Measurements from ENCODE around the gene SLC51A. TPM values are rescaled to one million over a fixed set of nuclear protein-coding genes. Genes with fewer than 3 reads are reported as not detected.
A peak's percentile ranks its signal among the peaks of the same experiment; 100 is the strongest.
"Not testable (repeated sequence)": the region's sequence is repeated elsewhere in the genome, so short reads cannot be mapped to it uniquely, and the experiment has no call there.

SLC51A gene
- total RNA-seq, 2 experiments from 2014 or later = not detected

DNA sequence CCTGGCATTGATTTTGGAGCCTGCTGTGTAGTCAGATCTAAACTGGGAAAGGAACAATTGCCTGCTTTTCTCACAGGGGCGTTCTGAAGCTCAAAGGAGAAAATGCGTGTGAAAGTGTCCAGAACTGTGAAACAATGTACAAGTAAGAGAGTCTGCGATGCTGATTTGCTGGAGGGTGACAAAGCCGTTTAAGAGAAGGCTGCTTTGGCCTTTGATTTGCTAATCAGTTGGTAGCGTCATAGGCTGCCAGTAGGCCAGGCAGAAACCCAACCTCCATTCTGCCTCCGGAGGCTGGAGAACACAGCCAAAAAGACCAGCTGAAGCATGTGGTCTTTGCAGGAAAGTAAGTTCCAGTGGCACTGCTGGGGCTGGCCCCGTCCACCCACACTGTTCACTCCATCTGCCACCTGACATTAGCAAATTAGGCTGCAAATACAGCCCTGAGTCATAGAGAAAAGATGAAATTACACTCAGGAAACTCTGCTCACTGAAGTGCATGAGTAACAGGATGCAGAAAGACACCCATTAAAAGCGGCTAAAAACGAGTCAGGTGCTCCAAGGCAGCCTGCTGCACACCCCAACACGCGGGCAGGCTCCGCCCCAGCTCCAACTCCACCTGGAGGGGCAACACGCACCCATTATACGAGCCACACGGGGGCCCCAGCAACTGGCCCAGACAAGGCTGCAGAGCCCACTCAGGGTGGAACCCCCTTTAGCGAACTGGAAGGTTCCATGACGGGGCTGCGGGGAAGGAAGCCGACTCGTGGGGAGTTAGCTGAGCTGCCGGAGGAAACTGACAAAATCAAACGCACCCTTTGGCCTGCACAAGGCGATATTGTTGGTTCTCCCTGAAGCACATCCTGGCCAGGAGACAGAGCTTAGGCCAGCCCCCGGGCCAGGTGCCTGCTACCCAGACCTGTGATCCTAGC lies 36.7 kb upstream of the SLC51A start:
- peak overlapping the region; percentile 95 for H3K27ac Mint-ChIP-seq
- H3K9me3 Mint-ChIP-seq (ENCODE audit: low read depth) = no peaks in the 10 kb centered on the region

GRCh38 chr3:196180346-196180745 lies 36.0 kb upstream of the SLC51A start:
- Mint-ChIP-seq H3K27me3 (no peaks in the 10 kb centered on the region), H3K4me3 (peak overlapping the region; percentile 37), H3K9me3 (ENCODE audit: low read depth) (no peaks in the 10 kb centered on the region), H3K27ac (peak overlapping the region; percentile 95), H3K36me3 (ENCODE audit: low read depth) (no peaks in the 10 kb centered on the region), H3K4me1 (peaks cover 54% of the 10 kb centered on the region)
- ATAC-seq = no peak
- ChIA-PET POLR2A (interaction anchor here (0.9 kb wide), 1 partner anchor 102 kb away, joined by 3 read pairs; no protein-coding TSS in a partner anchor), CTCF (interaction anchor here (0.5 to 1.6 kb wide), 5 partner anchors 14 to 789 kb away, joined by 3 to 5 read pairs (median 4); no protein-coding TSS in a partner anchor)
- intact Hi-C loops (cut with DNase I, micrococcal nuclease) = loop anchor here in 1 of 2 experiments (5.0 kb wide), 1 partner anchor 68 kb away; no protein-coding TSS in a partner anchor
- no peak for DNase-seq

More for the DNA sequence above, 36.7 kb upstream of the SLC51A start:
- ATAC-seq = peak; percentile 85
- POLR2A ChIA-PET = interaction anchor here (0.6 to 1.1 kb wide), 3 partner anchors 13 to 246 kb away, joined by 3 to 6 read pairs (median 4); no protein-coding TSS in a partner anchor
- peak; percentile 91 for DNase-seq
- intact Hi-C loops (cut with DNase I, micrococcal nuclease) = loop anchor here (1.0 to 5.0 kb wide), 8 partner anchors 12 to 272 kb away; partner anchors contain the start of genes TFRC (in 2 of the 2) and UBXN7 (in 1 of the 2)
- Mint-ChIP-seq H3K4me1 (peaks cover 54% of the 10 kb centered on the region), H3K27me3 (no peaks in the 10 kb centered on the region), H3K36me3 (ENCODE audit: low read depth) (no peaks in the 10 kb centered on the region), H3K4me3 (peak overlapping the region; percentile 37)
- CTCF ChIA-PET = interaction anchor here (0.5 to 1.6 kb wide), 9 partner anchors 15 to 790 kb away, joined by 3 to 16 read pairs (median 4); no protein-coding TSS in a partner anchor

- H3K4me3 Mint-ChIP-seq = no peak overlapping the region
- no peaks in the 10 kb centered on the region for H3K36me3 Mint-ChIP-seq (ENCODE audit: low read depth)
- DNase-seq (no peak), ATAC-seq (no peak)
- H3K9me3 Mint-ChIP-seq (ENCODE audit: low read depth) = no peaks in the 10 kb centered on the region
- H3K27me3 Mint-ChIP-seq = no peaks in the 10 kb centered on the region
- peaks cover 54% of the 10 kb centered on the region for H3K4me1 Mint-ChIP-seq
- ChIA-PET POLR2A (interaction anchor here (0.9 kb wide), 1 partner anchor 103 kb away, joined by 3 read pairs; no protein-coding TSS in a partner anchor), CTCF (interaction anchor here (0.6 to 1.4 kb wide), 4 partner anchors 103 to 131 kb away, joined by 3 to 4 read pairs (median 3); no protein-coding TSS in a partner anchor)
- H3K27ac Mint-ChIP-seq = peak overlapping the region; percentile 95
- intact Hi-C loops (cut with DNase I, micrococcal nuclease) = loop anchor here in 1 of 2 experiments (5.0 kb wide), 1 partner anchor 69 kb away; no protein-coding TSS in a partner anchor
These were observed 35.2 kb upstream of the SLC51A start for GRCh38 chr3:196181127-196181546.

DNA sequence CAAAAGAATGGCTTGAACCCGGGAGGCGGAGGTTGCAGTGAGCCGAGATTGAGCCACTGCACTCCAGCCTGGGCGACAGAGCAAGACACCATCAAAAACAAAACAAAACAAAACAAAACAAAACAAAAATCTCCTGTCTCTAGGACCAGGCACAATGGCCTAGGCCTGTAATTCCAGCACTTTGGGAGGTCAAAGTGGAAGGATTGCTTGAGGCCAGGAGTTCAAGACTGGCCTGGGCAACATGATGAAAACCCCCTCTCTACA lies 32.2 kb upstream of the SLC51A start:
- H3K36me3 Mint-ChIP-seq (ENCODE audit: low read depth); H3K9me3 Mint-ChIP-seq (ENCODE audit: low read depth); H3K27me3 Mint-ChIP-seq; DNase-seq; H3K4me3 Mint-ChIP-seq; H3K27ac Mint-ChIP-seq; POLR2A ChIA-PET; ATAC-seq: not testable (repeated sequence)
- intact Hi-C loops (cut with DNase I, micrococcal nuclease) = loop anchor here in 1 of 2 experiments (5.0 kb wide), 1 partner anchor 72 kb away; no protein-coding TSS in a partner anchor
- CTCF ChIA-PET = interaction anchor here (0.6 to 1.0 kb wide), 2 partner anchors 8 to 110 kb away, joined by 3 to 4 read pairs; no protein-coding TSS in a partner anchor
- peaks cover 56% of the 10 kb centered on the region for H3K4me1 Mint-ChIP-seq

GRCh38 chr3:196184881-196185280 lies 31.5 kb upstream of the SLC51A start:
- ATAC-seq = no peak
- no peaks in the 10 kb centered on the region for H3K36me3 Mint-ChIP-seq (ENCODE audit: low read depth)
- no peak overlapping the region for H3K27ac Mint-ChIP-seq
- intact Hi-C loops (cut with DNase I, micrococcal nuclease) = loop anchor here in 1 of 2 experiments (5.0 kb wide), 1 partner anchor 73 kb away; no protein-coding TSS in a partner anchor
- H3K4me3 Mint-ChIP-seq = no peak overlapping the region
- no peaks in the 10 kb centered on the region for H3K27me3 Mint-ChIP-seq
- CTCF ChIA-PET = no interaction called here
- no peaks in the 10 kb centered on the region for H3K9me3 Mint-ChIP-seq (ENCODE audit: low read depth)
- DNase-seq = no peak
- peaks cover 48% of the 10 kb centered on the region for H3K4me1 Mint-ChIP-seq
- POLR2A ChIA-PET = no interaction called here

DNA sequence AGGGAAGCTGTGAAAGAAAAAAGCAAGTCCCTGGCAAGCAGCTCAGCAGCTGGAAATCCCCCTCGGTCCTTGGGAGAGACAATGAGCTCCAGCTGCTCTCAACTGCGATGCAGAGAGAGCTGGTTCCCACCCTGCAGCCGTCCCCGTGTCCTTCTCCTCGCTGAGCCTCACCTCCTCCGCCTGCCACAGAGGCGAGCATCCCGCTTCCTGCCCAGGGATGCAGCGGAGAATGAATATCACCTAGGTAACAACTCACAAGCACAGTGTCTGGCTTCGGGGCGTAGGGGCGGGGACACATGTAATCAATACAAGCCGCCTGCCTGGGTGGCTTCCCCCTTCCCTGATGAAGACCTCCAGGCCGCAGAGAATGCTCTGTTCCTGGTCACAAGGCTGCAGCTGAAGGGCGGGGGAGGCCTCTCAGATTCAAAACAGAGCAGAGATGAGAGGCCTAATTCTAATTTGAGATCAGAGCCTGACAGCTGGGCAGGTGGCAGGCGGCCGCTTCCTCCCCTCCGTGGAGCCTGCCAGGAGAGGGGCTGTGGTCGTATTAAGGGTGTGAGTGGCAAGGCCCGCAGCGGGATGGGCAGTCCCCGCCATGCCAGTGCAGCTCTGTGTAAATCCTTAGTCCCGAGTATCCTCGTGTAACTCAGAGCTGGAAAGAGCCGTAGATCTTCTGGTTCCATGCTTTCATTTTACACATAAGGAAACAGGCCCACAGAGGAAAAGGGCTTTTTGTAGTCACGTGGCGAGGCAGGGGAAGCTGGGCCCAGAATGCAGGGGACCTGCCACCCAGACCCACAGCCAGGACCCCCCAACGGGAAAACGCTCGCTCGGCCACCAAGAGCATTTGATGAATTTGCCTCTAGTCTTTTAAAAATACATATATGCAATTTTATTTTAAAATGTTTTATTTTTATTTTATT lies 29.4 kb upstream of the SLC51A start:
- Mint-ChIP-seq H3K9me3 (ENCODE audit: low read depth) (no peaks in the 10 kb centered on the region), H3K27me3 (no peaks in the 10 kb centered on the region), H3K4me3 (peak overlapping the region; percentile 36), H3K36me3 (ENCODE audit: low read depth) (no peaks in the 10 kb centered on the region), H3K27ac (peak overlapping the region; percentile 73), H3K4me1 (peaks cover 34% of the 10 kb centered on the region)
- DNase-seq (peak; percentile 41), ATAC-seq (peak; percentile 4)
- CTCF ChIA-PET = interaction anchor here (0.5 to 3.7 kb wide), 11 partner anchors 8 to 1740 kb away, joined by 3 to 30 read pairs (median 4); no protein-coding TSS in a partner anchor
- intact Hi-C loops (cut with DNase I, micrococcal nuclease) = no loop called here
- POLR2A ChIA-PET = interaction anchor here (0.6 kb wide), 2 partner anchors 29 to 44 kb away, joined by 3 to 6 read pairs; no protein-coding TSS in a partner anchor

- POLR2A ChIA-PET = no interaction called here
- H3K4me1 Mint-ChIP-seq = peaks cover 32% of the 10 kb centered on the region
- intact Hi-C loops (cut with DNase I, micrococcal nuclease) = no loop called here
These were observed 26.6 kb upstream of the SLC51A start for GRCh38 chr3:196189566-196190347.

GRCh38 chr3:196192036-196192523 lies 24.3 kb upstream of the SLC51A start:
- Mint-ChIP-seq H3K36me3 (ENCODE audit: low read depth) (no peaks in the 10 kb centered on the region), H3K4me1 (peaks cover 31% of the 10 kb centered on the region), H3K27me3 (no peaks in the 10 kb centered on the region), H3K27ac (peak overlapping the region; percentile 95), H3K9me3 (ENCODE audit: low read depth) (no peaks in the 10 kb centered on the region), H3K4me3 (peak overlapping the region; percentile 40)
- DNase-seq = peak; percentile 70
- POLR2A ChIA-PET = interaction anchor here (0.6 to 2.0 kb wide), 2 partner anchors 13 to 286 kb away, joined by 3 to 6 read pairs; no protein-coding TSS in a partner anchor
- CTCF ChIA-PET = interaction anchor here (0.7 to 1.0 kb wide), 2 partner anchors 8 to 10 kb away, joined by 3 read pairs; no protein-coding TSS in a partner anchor
- intact Hi-C loops (cut with DNase I, micrococcal nuclease) = loop anchor here in 1 of 2 experiments (1.0 kb wide), 1 partner anchor 9 kb away; no protein-coding TSS in a partner anchor
- peak; percentile 62 for ATAC-seq

More at GRCh38 chr3:196189566-196190347, 26.6 kb upstream of the SLC51A start:
- Mint-ChIP-seq H3K27me3 (no peaks in the 10 kb centered on the region), H3K9me3 (ENCODE audit: low read depth) (no peaks in the 10 kb centered on the region), H3K36me3 (ENCODE audit: low read depth) (no peaks in the 10 kb centered on the region), H3K4me3 (no peak overlapping the region), H3K27ac (no peak overlapping the region)
- ATAC-seq = no peak
- no peak for DNase-seq
- CTCF ChIA-PET = interaction anchor here (2.0 kb wide), 1 partner anchor 117 kb away, joined by 10 read pairs; no protein-coding TSS in a partner anchor

GRCh38 chr3:196192524-196193051 lies 23.7 kb upstream of the SLC51A start:
- peak; percentile 28 for ATAC-seq

More at GRCh38 chr3:196192524-196193051, 23.7 kb upstream of the SLC51A start:
- Mint-ChIP-seq H3K4me3 (peak overlapping the region; percentile 40), H3K9me3 (ENCODE audit: low read depth) (no peaks in the 10 kb centered on the region), H3K27ac (peak overlapping the region; percentile 95), H3K36me3 (ENCODE audit: low read depth) (no peaks in the 10 kb centered on the region), H3K27me3 (no peaks in the 10 kb centered on the region), H3K4me1 (peaks cover 30% of the 10 kb centered on the region)
- POLR2A ChIA-PET = interaction anchor here (0.6 to 2.0 kb wide), 2 partner anchors 13 to 286 kb away, joined by 3 to 6 read pairs; no protein-coding TSS in a partner anchor
- peak; percentile 58 for DNase-seq
- intact Hi-C loops (cut with DNase I, micrococcal nuclease) = loop anchor here in 1 of 2 experiments (1.0 kb wide), 1 partner anchor 9 kb away; no protein-coding TSS in a partner anchor
- CTCF ChIA-PET = interaction anchor here (0.7 to 1.0 kb wide), 2 partner anchors 9 to 10 kb away, joined by 3 read pairs; no protein-coding TSS in a partner anchor

Data from activated CD4-positive, alpha-beta T cell treated with anti-CD3 and anti-CD28 coated beads for 36 hours (primary cell).